Peyer's patch (tissue), 4 donors: Measurements from ENCODE around the gene APOBR.

Source experiments
- CTCF ChIP-seq, 6 experiments: fragments of 450-650 bp in 4 of 6; fragments of 200-600 bp in 2 of 6; sonication (generic) in 1 of 6; IDR thresholded peaks; one replicate each; pipeline ENCODE4 v1.5.1; 2017 to 2019; ENCODE audit warnings: antibody characterized with exemption in 6 of 6, mild to moderate bottlenecking in 3 of 6, moderate library complexity in 1 of 6
- POLR2A ChIP-seq, 2 donors: fragments of 450-650 bp; IDR thresholded peaks; one replicate each; pipeline ENCODE4 v1.5.1; 2017; ENCODE audit warnings: antibody characterized with exemption in 2 of 2, mild to moderate bottlenecking in 2 of 2, moderate library complexity in 2 of 2

GRCh38 chr16:28537076-28537475 lies 42.6 kb downstream of the APOBR start:
- TF ChIP-seq CTCF (IDR thresholded peaks at IDR 0.05), result no peak
- TF ChIP-seq POLR2A (IDR thresholded peaks at IDR 0.05), result no peak
